ENCODE measurements around the gene HPCA. TPM values are rescaled to one million over a fixed set of nuclear protein-coding genes. Genes with fewer than 3 reads are reported as not detected.

HPCA gene
- 0.58 TPM for polyA plus RNA-seq (2013, experiment 1 of 2)
- 0.95 TPM for polyA plus RNA-seq (2013, experiment 2 of 2)

DNA sequence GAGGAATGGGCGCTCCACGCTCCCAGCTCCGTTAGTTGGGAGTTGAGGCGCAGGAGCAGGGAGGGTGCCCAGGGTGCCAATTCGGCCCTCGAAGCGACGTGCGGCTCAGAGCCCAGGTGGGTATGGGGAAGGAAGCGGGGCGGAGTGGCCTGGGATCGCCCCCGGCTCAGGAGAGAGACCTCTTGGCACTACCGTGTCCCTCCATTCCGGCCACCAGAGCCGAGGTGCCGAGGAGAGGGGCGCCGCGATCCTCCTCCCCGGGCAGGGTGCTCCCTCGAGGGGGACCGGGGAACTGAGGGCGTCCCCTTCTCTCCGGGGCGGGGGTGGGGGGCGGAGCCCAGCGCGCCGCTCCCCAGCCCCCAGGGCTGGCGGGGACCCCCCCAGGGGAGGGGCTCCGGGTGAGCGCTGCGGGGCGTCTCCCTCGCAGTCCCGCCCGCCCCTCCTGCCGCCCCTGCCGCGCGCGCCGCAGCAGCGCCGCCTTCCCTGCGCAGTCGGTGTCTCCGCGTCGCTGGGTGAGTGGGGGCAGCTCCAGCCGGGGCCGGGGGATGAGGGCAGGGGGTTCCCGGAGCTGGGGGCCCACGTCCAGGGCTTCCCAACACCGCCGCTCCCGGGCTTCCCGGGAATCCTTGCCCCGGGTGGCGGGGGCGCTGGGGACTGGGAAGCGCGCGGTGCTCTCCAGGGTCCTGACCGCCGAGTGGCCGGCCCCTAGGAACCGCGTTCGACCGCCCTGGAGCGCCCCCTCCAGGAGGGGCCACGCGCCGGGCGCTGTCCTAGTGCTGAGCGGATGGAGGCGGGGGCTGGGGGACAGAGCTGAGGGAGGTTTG is at the start of gene HPCA:
TSS of gene HPCA (plus strand) at position 488 of the 824 bp plus-strand sequence. CDS start 2,408 bp downstream, outside the sequence.
- Histone ChIP-seq H3K79me1 (ENCODE audit: low read length) (no peaks in the 10 kb centered on the region), H3K4ac (ENCODE audit: low read depth, low read length) (no peak within 1 kb of the TSS), H4K8ac (ENCODE audit: low read depth, low read length) (no peak within 1 kb of the TSS), H2AK5ac (ENCODE audit: low read length) (no peak within 1 kb of the TSS), H2BK120ac (ENCODE audit: low read depth, low read length) (no peak within 1 kb of the TSS), H4K5ac (ENCODE audit: low read length) (no peak within 1 kb of the TSS), H3K23ac (ENCODE audit: low read length) (no peak within 1 kb of the TSS), H3K36me3 (ENCODE audit: control insufficient read depth, insufficient read depth, low read length) (no peaks in the 10 kb centered on the region), H3K27ac (ENCODE audit: low read depth, low read length) (no peak within 1 kb of the TSS), H3K18ac (ENCODE audit: low read length) (no peak within 1 kb of the TSS), H2BK5ac (ENCODE audit: low read length) (no peak within 1 kb of the TSS), H3K4me2 (ENCODE audit: low read length) (no peak within 1 kb of the TSS), H3K4me3 (ENCODE audit: low read length) (no peak within 1 kb of the TSS), H2BK15ac (replicated peaks; ENCODE audit: low read depth) (no peak within 1 kb of the TSS), H3K79me2 (ENCODE audit: control insufficient read depth, insufficient read depth, low read length) (no peaks in the 10 kb centered on the region), H3K4me1 (ENCODE audit: control insufficient read depth, low read depth, low read length) (no peaks in the 10 kb centered on the region), H3K56ac (ENCODE audit: low read length) (no peak within 1 kb of the TSS), H3K9ac (ENCODE audit: low read length) (no peak within 1 kb of the TSS), H3K27me3 (ENCODE audit: insufficient read depth, low read length, poor library complexity) (peaks cover 3% of the 10 kb centered on the region)
- DNase-seq: peak; percentile 75
- WGBS (ENCODE audit: extremely low coverage, insufficient coverage, low lambda C conversion rate): no CpG with 5 or more reads among the region's 79 CpGs

DNA sequence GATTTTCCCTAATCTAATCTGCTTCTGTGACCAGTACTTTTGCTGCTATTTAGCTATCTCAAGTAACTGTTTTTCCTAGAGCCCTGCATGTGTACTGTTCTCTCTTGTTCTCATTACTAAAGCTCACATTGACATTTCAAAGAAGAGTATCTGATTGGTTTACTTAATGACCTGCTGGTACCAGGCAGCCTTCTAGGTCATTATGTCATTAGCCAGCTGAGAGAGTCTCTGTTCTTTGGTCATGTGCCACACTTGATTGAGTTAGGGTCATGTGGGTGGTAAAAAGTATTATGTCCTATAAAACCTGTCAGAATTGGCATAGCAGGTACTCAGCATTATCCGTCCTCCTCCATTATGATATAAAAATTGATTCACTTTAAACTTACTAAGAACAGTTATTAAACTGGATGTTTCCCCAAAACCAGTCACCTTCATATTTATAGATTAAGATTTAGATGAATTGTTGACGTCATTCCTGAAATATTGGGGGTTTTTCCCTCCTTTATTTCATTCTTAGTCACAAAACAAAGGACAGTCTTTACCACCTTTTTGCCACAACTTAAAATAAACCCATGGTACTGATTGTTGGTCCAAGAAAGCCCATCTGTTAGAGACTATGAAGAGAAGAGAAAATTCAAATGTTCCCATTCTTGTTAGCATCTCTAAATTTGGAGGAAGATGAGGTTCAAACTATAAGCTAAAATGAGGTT is 37.8 kb upstream of the HPCA start:
- no peak overlapping the region for H2AK5ac ChIP-seq (ENCODE audit: low read length)
- no peak overlapping the region for H2BK15ac ChIP-seq (replicated peaks; ENCODE audit: low read depth)
- H4K8ac ChIP-seq (ENCODE audit: low read depth, low read length): no peak overlapping the region
- H3K27me3 ChIP-seq (ENCODE audit: insufficient read depth, low read length, poor library complexity): no peaks in the 10 kb centered on the region
- no peaks in the 10 kb centered on the region for H3K79me2 ChIP-seq (ENCODE audit: control insufficient read depth, insufficient read depth, low read length)
- no peak overlapping the region for H3K18ac ChIP-seq (ENCODE audit: low read length)
- H3K9ac ChIP-seq (ENCODE audit: low read length): no peak overlapping the region
- H3K56ac ChIP-seq (ENCODE audit: low read length): no peak overlapping the region
- peaks cover 2% of the 10 kb centered on the region for H3K4me1 ChIP-seq (ENCODE audit: control insufficient read depth, low read depth, low read length)
- no peak overlapping the region for H3K4me2 ChIP-seq (ENCODE audit: low read length)
- H2BK5ac ChIP-seq (ENCODE audit: low read length): no peak overlapping the region
- H3K79me1 ChIP-seq (ENCODE audit: low read length): no peaks in the 10 kb centered on the region
- no peak for DNase-seq
- no peak overlapping the region for H3K4ac ChIP-seq (ENCODE audit: low read depth, low read length)
- H3K27ac ChIP-seq (ENCODE audit: low read depth, low read length): no peak overlapping the region
- WGBS (ENCODE audit: extremely low coverage, insufficient coverage, low lambda C conversion rate): no CpG with 5 or more reads among the region's 2 CpGs
- no peak overlapping the region for H2BK120ac ChIP-seq (ENCODE audit: low read depth, low read length)
- peaks cover 1% of the 10 kb centered on the region for H3K36me3 ChIP-seq (ENCODE audit: control insufficient read depth, insufficient read depth, low read length)
- H4K5ac ChIP-seq (ENCODE audit: low read length): no peak overlapping the region
- H3K4me3 ChIP-seq (ENCODE audit: low read length): no peak overlapping the region
- H3K23ac ChIP-seq (ENCODE audit: low read length): no peak overlapping the region

- Histone ChIP-seq H3K9ac (ENCODE audit: low read length) (no peak overlapping the region), H3K27me3 (ENCODE audit: insufficient read depth, low read length, poor library complexity) (no peaks in the 10 kb centered on the region), H3K4me1 (ENCODE audit: control insufficient read depth, low read depth, low read length) (no peaks in the 10 kb centered on the region), H2AK5ac (ENCODE audit: low read length) (no peak overlapping the region), H2BK15ac (replicated peaks; ENCODE audit: low read depth) (no peak overlapping the region), H2BK5ac (ENCODE audit: low read length) (no peak overlapping the region), H4K8ac (ENCODE audit: low read depth, low read length) (no peak overlapping the region), H3K4me2 (ENCODE audit: low read length) (no peak overlapping the region), H3K4me3 (ENCODE audit: low read length) (no peak overlapping the region), H3K4ac (ENCODE audit: low read depth, low read length) (no peak overlapping the region), H3K56ac (ENCODE audit: low read length) (no peak overlapping the region), H4K5ac (ENCODE audit: low read length) (no peak overlapping the region), H3K18ac (ENCODE audit: low read length) (no peak overlapping the region), H3K79me1 (ENCODE audit: low read length) (no peaks in the 10 kb centered on the region), H3K27ac (ENCODE audit: low read depth, low read length) (no peak overlapping the region), H3K79me2 (ENCODE audit: control insufficient read depth, insufficient read depth, low read length) (no peaks in the 10 kb centered on the region), H3K23ac (ENCODE audit: low read length) (no peak overlapping the region), H3K36me3 (ENCODE audit: control insufficient read depth, insufficient read depth, low read length) (peaks cover 1% of the 10 kb centered on the region), H2BK120ac (ENCODE audit: low read depth, low read length) (no peak overlapping the region)
- no peak for DNase-seq
- WGBS (ENCODE audit: extremely low coverage, insufficient coverage, low lambda C conversion rate): no CpG with 5 or more reads among the region's 13 CpGs
Observed at GRCh38 chr1:32855861-32856617, 30.3 kb upstream of the HPCA start.

DNA sequence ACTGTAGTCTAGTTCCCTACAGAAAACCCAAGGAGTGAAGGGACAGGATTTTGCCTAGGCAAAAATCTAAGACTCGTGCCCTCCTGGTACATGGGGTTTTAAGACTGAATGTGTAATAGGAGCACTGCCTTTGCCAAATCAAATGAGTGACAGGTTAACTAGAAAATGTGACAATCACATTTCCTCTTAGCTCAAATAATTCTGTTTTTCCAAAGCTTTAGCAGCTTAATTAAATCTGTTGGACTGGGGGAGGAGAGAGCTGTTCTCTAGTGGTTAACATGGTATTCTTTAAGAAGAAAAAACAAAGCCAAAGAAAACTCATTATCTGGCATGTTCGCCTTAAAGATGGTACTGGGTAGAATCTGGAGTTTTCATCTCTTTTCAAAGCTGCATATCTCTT is 28.2 kb upstream of the HPCA start:
- Histone ChIP-seq H3K4me2 (ENCODE audit: low read length) (no peak overlapping the region), H3K23ac (ENCODE audit: low read length) (no peak overlapping the region), H3K4me1 (ENCODE audit: control insufficient read depth, low read depth, low read length) (no peaks in the 10 kb centered on the region), H4K8ac (ENCODE audit: low read depth, low read length) (no peak overlapping the region), H2BK15ac (replicated peaks; ENCODE audit: low read depth) (no peak overlapping the region), H3K56ac (ENCODE audit: low read length) (no peak overlapping the region), H3K27me3 (ENCODE audit: insufficient read depth, low read length, poor library complexity) (no peaks in the 10 kb centered on the region), H2BK120ac (ENCODE audit: low read depth, low read length) (no peak overlapping the region), H3K9ac (ENCODE audit: low read length) (no peak overlapping the region), H3K79me2 (ENCODE audit: control insufficient read depth, insufficient read depth, low read length) (no peaks in the 10 kb centered on the region), H3K36me3 (ENCODE audit: control insufficient read depth, insufficient read depth, low read length) (no peaks in the 10 kb centered on the region), H4K5ac (ENCODE audit: low read length) (no peak overlapping the region), H3K4ac (ENCODE audit: low read depth, low read length) (no peak overlapping the region), H3K4me3 (ENCODE audit: low read length) (no peak overlapping the region), H2BK5ac (ENCODE audit: low read length) (no peak overlapping the region), H3K18ac (ENCODE audit: low read length) (no peak overlapping the region), H2AK5ac (ENCODE audit: low read length) (no peak overlapping the region), H3K79me1 (ENCODE audit: low read length) (no peaks in the 10 kb centered on the region), H3K27ac (ENCODE audit: low read depth, low read length) (no peak overlapping the region)
- DNase-seq: no peak
- WGBS (ENCODE audit: extremely low coverage, insufficient coverage, low lambda C conversion rate): no CpG with 5 or more reads among the region's 2 CpGs

- Histone ChIP-seq H3K4me2 (ENCODE audit: low read length) (no peak overlapping the region), H3K56ac (ENCODE audit: low read length) (no peak overlapping the region), H3K4me3 (ENCODE audit: low read length) (no peak overlapping the region), H4K8ac (ENCODE audit: low read depth, low read length) (no peak overlapping the region), H3K79me1 (ENCODE audit: low read length) (no peaks in the 10 kb centered on the region), H2BK15ac (replicated peaks; ENCODE audit: low read depth) (no peak overlapping the region), H3K9ac (ENCODE audit: low read length) (no peak overlapping the region), H2AK5ac (ENCODE audit: low read length) (no peak overlapping the region), H2BK120ac (ENCODE audit: low read depth, low read length) (no peak overlapping the region), H3K79me2 (ENCODE audit: control insufficient read depth, insufficient read depth, low read length) (no peaks in the 10 kb centered on the region), H3K23ac (ENCODE audit: low read length) (no peak overlapping the region), H4K5ac (ENCODE audit: low read length) (no peak overlapping the region), H3K4ac (ENCODE audit: low read depth, low read length) (no peak overlapping the region), H3K4me1 (ENCODE audit: control insufficient read depth, low read depth, low read length) (no peaks in the 10 kb centered on the region), H3K27me3 (ENCODE audit: insufficient read depth, low read length, poor library complexity) (no peaks in the 10 kb centered on the region), H2BK5ac (ENCODE audit: low read length) (no peak overlapping the region), H3K36me3 (ENCODE audit: control insufficient read depth, insufficient read depth, low read length) (no peaks in the 10 kb centered on the region), H3K27ac (ENCODE audit: low read depth, low read length) (no peak overlapping the region), H3K18ac (ENCODE audit: low read length) (no peak overlapping the region)
- no CpG with 5 or more reads among the region's 7 CpGs for WGBS (ENCODE audit: extremely low coverage, insufficient coverage, low lambda C conversion rate)
- no peak for DNase-seq
Observed at GRCh38 chr1:32858791-32859190, 27.5 kb upstream of the HPCA start.

Data from mesendoderm (in vitro differentiated cells).